HEK293 (cell line): ENCODE measurements around the gene NOC2L.

ENCODE experiments used
- CTCF ChIA-PET: fragments of 350-600 bp; formaldehyde crosslinking; extraction: SDS; loops from one replicate; lab custom pipeline; 2021; ENCODE audit warnings: antibody characterized with exemption; lab: Yijun Ruan, JAX
- POLR2A ChIA-PET: fragments of 300-600 bp; formaldehyde crosslinking; extraction: SDS; loops from one replicate; lab custom pipeline; 2020; ENCODE audit warnings: antibody characterized with exemption, inconsistent platforms; lab: Yijun Ruan, JAX
- H3K27ac ChIP-seq: fragments of 200-500 bp; sonication (Bioruptor generic); 2 replicates; pipeline ENCODE4 v1.5.1; 2014; ENCODE audit warnings: low read depth, low read length, control low read depth, inconsistent platforms; ENCODE audit errors: extremely low read depth
- H3K36me3 ChIP-seq, 2 experiments: fragments of 200-500 bp in 1 of 2; sonication (Bioruptor generic) in 1 of 2; 1 replicate in 1 of 2; 2 replicates in 1 of 2; pipeline ENCODE4 v1.5.1; 2014 to 2017; ENCODE audit warnings: inconsistent platforms in 2 of 2, low read length in 2 of 2; ENCODE audit not compliant: control insufficient read depth in 2 of 2, insufficient read depth in 1 of 2
- H3K4me1 ChIP-seq: fragments of 200-500 bp; sonication (Bioruptor generic); 2 replicates; pipeline ENCODE4 v1.5.1; 2014; ENCODE audit warnings: mild to moderate bottlenecking, low read length, inconsistent platforms; ENCODE audit not compliant: control insufficient read depth, insufficient read depth
- H3K4me3 ChIP-seq: 2 replicates; pipeline ENCODE4 v1.5.1; 2011; ENCODE audit warnings: low read depth, mild to moderate bottlenecking, control low read depth, low read length, moderate library complexity
- H3K9me3 ChIP-seq: fragments of 200-500 bp; sonication (Bioruptor generic); 2 replicates; pipeline ENCODE4 v1.5.1; 2014; ENCODE audit warnings: low read depth, low read length, inconsistent platforms; ENCODE audit not compliant: control insufficient read depth, insufficient read depth
- ELK4 ChIP-seq: IDR thresholded peaks from 2 replicates; pipeline ENCODE4 v1.6.1; 2011; ENCODE audit warnings: mild to moderate bottlenecking, low read depth, low read length, borderline replicate concordance
- FEZF1 ChIP-seq: fragments of 450-650 bp; formaldehyde crosslinking; IDR thresholded peaks from 2 replicates; pipeline ENCODE4 v1.5.1; 2016; ENCODE audit warnings: missing biosample characterization, missing genetic modification characterization
- GLIS2 ChIP-seq: fragments of 450-650 bp; formaldehyde crosslinking; IDR thresholded peaks from 2 replicates; pipeline ENCODE4 v1.5.1; 2016; ENCODE audit warnings: missing biosample characterization, missing genetic modification characterization
- HOXC10 ChIP-seq: sonication (generic); formaldehyde crosslinking; IDR thresholded peaks from 2 replicates; pipeline ENCODE4 v1.8.1; 2023; ENCODE audit warnings: mild to moderate bottlenecking, missing genetic modification reagents
- MEIS1 ChIP-seq: sonication (generic); formaldehyde crosslinking; IDR thresholded peaks from 2 replicates; pipeline ENCODE4 v1.8.1; 2022; ENCODE audit warnings: missing genetic modification reagents, mild to moderate bottlenecking, borderline replicate concordance
- OSR2 ChIP-seq: fragments of 450-650 bp; formaldehyde crosslinking; IDR thresholded peaks from 2 replicates; pipeline ENCODE4 v1.5.1; 2016; ENCODE audit warnings: missing biosample characterization, missing genetic modification characterization
- SP2 ChIP-seq: fragments of 450-650 bp; formaldehyde crosslinking; IDR thresholded peaks from 2 replicates; pipeline ENCODE4 v1.5.1; 2016; ENCODE audit warnings: missing biosample characterization, missing genetic modification characterization
- ZBTB20 ChIP-seq: fragments of 450-650 bp; formaldehyde crosslinking; IDR thresholded peaks from 2 replicates; pipeline ENCODE4 v1.5.1; 2016; ENCODE audit warnings: missing biosample characterization, missing genetic modification characterization
- ZIC2 ChIP-seq: fragments of 450-650 bp; formaldehyde crosslinking; IDR thresholded peaks from 2 replicates; pipeline ENCODE4 v1.5.1; 2016; ENCODE audit warnings: missing biosample characterization, missing genetic modification characterization
- ZNF211 ChIP-seq: fragments of 450-650 bp; formaldehyde crosslinking; IDR thresholded peaks from 2 replicates; pipeline ENCODE4 v1.5.1; 2016; ENCODE audit warnings: low read depth, missing biosample characterization, missing genetic modification characterization
- ZNF26 ChIP-seq: fragments of 450-650 bp; formaldehyde crosslinking; IDR thresholded peaks from 2 replicates; pipeline ENCODE4 v1.5.1; 2016; ENCODE audit warnings: missing biosample characterization, missing genetic modification characterization
- ZNF366 ChIP-seq: fragments of 450-650 bp; formaldehyde crosslinking; conservative IDR thresholded peaks from 2 replicates; pipeline ENCODE4 v1.5.1; 2016; ENCODE audit warnings: missing biosample characterization, missing genetic modification characterization
- ZNF416 ChIP-seq: fragments of 450-650 bp; formaldehyde crosslinking; IDR thresholded peaks from 2 replicates; pipeline ENCODE4 v1.5.1; 2016; ENCODE audit warnings: missing biosample characterization, missing genetic modification characterization
- ZNF776 ChIP-seq: fragments of 450-650 bp; formaldehyde crosslinking; IDR thresholded peaks from 2 replicates; pipeline ENCODE4 v1.5.0; 2017; ENCODE audit warnings: missing biosample characterization, missing genetic modification characterization, borderline replicate concordance
- ZNF791 ChIP-seq: fragments of 450-650 bp; formaldehyde crosslinking; IDR thresholded peaks from 2 replicates; pipeline ENCODE4 v1.5.1; 2016; ENCODE audit warnings: missing biosample characterization, missing genetic modification characterization
- ZSCAN30 ChIP-seq: fragments of 450-650 bp; IDR thresholded peaks from 2 replicates; pipeline ENCODE4 v1.5.1; 2018; ENCODE audit warnings: missing biosample characterization, mild to moderate bottlenecking, missing genetic modification characterization, moderate library complexity
- TF ChIP-seq, protein P1 (sequence below): fragments of 450-650 bp; formaldehyde crosslinking; IDR thresholded peaks from 2 replicates; pipeline ENCODE4 v1.5.1; 2017; ENCODE audit warnings: missing biosample characterization, missing genetic modification characterization
- TF ChIP-seq, protein P2 (sequence below): fragments of 450-650 bp; formaldehyde crosslinking; IDR thresholded peaks from 2 replicates; pipeline ENCODE4 v1.5.1; 2017; ENCODE audit warnings: missing biosample characterization, missing genetic modification characterization
- TF ChIP-seq, protein P3 (sequence below): fragments of 450-650 bp; formaldehyde crosslinking; IDR thresholded peaks from 2 replicates; pipeline ENCODE4 v1.5.1; 2016; ENCODE audit warnings: missing biosample characterization, missing genetic modification characterization
- TF ChIP-seq, protein P4 (sequence below): fragments of 450-650 bp; formaldehyde crosslinking; IDR thresholded peaks from 2 replicates; pipeline ENCODE4 v1.5.1; 2016; ENCODE audit warnings: missing biosample characterization, missing genetic modification characterization
- TF ChIP-seq, protein P5 (sequence below): fragments of 450-650 bp; formaldehyde crosslinking; IDR thresholded peaks from 2 replicates; pipeline ENCODE4 v1.5.1; 2016; ENCODE audit warnings: missing biosample characterization, missing genetic modification characterization

NOC2L gene

DNA sequence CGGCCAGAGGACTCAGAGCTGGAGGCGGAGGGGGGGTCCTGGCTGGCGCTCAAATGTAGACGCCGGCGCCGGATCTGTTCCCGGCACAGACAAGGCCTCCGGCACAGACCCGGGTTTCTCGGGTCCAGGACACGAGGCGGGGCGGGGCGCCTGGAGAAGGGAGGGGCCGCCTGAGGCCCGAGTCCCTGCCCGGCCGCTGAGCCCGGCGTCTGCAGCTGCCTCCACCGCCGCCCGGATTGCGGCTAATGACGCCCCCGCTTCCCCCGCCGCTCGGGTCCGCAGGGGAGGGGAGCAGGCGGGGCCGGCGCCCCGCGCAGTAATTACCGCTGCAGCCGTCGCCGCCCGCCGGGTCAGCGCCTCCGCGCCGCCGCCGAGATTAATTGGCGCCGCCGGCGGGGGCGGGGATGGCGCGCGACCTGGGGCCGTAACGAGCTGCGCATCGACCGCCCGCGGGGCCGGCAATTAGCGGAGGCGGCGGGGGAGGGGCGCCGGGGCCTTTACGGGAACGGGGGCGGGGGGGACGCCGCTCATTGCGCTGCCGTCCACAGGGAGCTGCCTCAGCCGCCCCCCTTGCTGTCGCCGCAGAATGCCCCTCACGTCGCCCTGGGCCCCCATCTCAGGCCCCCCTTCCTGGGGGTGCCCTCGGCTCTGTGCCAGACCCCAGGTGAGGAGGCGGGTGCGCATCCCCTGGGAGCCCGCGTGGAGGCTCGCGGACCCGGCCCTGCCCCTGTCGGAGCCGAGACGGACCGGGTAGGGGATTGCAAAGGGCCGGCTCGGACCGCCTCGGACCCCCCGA, 17.3 kb downstream of the NOC2L start (continued):
- TF ChIP-seq, protein P1, sequence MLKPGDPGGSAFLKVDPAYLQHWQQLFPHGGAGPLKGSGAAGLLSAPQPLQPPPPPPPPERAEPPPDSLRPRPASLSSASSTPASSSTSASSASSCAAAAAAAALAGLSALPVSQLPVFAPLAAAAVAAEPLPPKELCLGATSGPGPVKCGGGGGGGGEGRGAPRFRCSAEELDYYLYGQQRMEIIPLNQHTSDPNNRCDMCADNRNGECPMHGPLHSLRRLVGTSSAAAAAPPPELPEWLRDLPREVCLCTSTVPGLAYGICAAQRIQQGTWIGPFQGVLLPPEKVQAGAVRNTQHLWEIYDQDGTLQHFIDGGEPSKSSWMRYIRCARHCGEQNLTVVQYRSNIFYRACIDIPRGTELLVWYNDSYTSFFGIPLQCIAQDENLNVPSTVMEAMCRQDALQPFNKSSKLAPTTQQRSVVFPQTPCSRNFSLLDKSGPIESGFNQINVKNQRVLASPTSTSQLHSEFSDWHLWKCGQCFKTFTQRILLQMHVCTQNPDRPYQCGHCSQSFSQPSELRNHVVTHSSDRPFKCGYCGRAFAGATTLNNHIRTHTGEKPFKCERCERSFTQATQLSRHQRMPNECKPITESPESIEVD = peak; percentile 68
- TF ChIP-seq FEZF1 (tag by site-specific recombination) (peak; percentile 59), OSR2 (peak; percentile 93), ZNF211 (tag by site-specific recombination) (no peak), ELK4 (no peak; the same call in 1 of the 2 replicates), ZSCAN30 (tag by site-specific recombination) (peak; percentile 94), ZNF366 (tag by site-specific recombination) (no peak), SP2 (tag by site-specific recombination) (peak; percentile 43), MEIS1 (0 out of 2 replicates have a peak, but pooled peaks have one; percentile 33), ZNF776 (no peak), ZIC2 (tag by site-specific recombination) (peak; percentile 70), HOXC10 (CRISPR knock-in tag) (0 out of 2 replicates have a peak, but pooled peaks have one; percentile 27), ZNF26 (no peak)
- TF ChIP-seq, protein P2, sequence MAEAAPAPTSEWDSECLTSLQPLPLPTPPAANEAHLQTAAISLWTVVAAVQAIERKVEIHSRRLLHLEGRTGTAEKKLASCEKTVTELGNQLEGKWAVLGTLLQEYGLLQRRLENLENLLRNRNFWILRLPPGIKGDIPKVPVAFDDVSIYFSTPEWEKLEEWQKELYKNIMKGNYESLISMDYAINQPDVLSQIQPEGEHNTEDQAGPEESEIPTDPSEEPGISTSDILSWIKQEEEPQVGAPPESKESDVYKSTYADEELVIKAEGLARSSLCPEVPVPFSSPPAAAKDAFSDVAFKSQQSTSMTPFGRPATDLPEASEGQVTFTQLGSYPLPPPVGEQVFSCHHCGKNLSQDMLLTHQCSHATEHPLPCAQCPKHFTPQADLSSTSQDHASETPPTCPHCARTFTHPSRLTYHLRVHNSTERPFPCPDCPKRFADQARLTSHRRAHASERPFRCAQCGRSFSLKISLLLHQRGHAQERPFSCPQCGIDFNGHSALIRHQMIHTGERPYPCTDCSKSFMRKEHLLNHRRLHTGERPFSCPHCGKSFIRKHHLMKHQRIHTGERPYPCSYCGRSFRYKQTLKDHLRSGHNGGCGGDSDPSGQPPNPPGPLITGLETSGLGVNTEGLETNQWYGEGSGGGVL (tag by site-specific recombination) = peak; percentile 98

DNA sequence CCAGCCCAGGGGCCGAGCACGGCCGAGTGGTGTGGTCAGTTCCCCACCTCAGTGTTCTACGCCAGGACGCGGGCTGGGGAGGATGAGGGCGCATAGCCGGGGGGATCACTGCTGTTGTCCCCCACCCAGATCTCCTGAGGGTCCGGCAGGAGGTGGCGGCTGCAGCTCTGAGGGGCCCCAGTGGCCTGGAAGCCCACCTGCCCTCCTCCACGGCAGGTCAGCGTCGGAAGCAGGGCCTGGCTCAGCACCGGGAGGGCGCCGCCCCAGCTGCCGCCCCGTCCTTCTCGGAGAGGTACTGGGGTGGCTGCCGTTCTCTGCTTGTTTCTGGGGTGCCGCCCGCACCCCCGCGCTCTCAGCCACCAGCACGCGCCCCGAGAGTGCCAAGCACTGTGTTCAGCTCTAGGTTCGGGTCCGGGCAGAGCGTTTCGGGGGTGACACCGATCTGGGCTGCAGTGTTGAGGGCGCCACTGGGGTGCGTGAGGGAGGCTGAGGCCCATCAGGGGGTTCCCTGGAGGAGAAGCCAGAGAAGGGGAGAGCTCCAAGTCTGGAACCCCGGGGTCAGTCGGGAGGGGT, 18.0 kb downstream of the NOC2L start:
- H3K4me3 ChIP-seq = peak overlapping the region; percentile 30
- ChIA-PET CTCF (interaction anchor here (0.6 to 2.7 kb wide), 12 partner anchors 10 to 50 kb away, joined by 3 to 15 read pairs (median 4); no protein-coding TSS in a partner anchor), POLR2A (interaction anchor here (0.8 to 9.4 kb wide), 12 partner anchors 10 to 59 kb away, joined by 3 to 111 read pairs (median 13); partner anchors contain the start of genes HES4, NOC2L, PLEKHN1 and SAMD11)
- peak overlapping the region; percentile 98 for H3K27ac ChIP-seq
- no peaks in the 10 kb centered on the region for H3K9me3 ChIP-seq
- H3K4me1 ChIP-seq = peaks cover 50% of the 10 kb centered on the region
- H3K36me3 ChIP-seq = peaks cover 0 to 45% of the 10 kb centered on the region in 2 experiments; a peak in 1 of 3 replicates
- TF ChIP-seq, protein P3, sequence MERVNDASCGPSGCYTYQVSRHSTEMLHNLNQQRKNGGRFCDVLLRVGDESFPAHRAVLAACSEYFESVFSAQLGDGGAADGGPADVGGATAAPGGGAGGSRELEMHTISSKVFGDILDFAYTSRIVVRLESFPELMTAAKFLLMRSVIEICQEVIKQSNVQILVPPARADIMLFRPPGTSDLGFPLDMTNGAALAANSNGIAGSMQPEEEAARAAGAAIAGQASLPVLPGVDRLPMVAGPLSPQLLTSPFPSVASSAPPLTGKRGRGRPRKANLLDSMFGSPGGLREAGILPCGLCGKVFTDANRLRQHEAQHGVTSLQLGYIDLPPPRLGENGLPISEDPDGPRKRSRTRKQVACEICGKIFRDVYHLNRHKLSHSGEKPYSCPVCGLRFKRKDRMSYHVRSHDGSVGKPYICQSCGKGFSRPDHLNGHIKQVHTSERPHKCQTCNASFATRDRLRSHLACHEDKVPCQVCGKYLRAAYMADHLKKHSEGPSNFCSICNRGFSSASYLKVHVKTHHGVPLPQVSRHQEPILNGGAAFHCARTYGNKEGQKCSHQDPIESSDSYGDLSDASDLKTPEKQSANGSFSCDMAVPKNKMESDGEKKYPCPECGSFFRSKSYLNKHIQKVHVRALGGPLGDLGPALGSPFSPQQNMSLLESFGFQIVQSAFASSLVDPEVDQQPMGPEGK (tag by site-specific recombination) = peak; percentile 79
- TF ChIP-seq, protein P4, sequence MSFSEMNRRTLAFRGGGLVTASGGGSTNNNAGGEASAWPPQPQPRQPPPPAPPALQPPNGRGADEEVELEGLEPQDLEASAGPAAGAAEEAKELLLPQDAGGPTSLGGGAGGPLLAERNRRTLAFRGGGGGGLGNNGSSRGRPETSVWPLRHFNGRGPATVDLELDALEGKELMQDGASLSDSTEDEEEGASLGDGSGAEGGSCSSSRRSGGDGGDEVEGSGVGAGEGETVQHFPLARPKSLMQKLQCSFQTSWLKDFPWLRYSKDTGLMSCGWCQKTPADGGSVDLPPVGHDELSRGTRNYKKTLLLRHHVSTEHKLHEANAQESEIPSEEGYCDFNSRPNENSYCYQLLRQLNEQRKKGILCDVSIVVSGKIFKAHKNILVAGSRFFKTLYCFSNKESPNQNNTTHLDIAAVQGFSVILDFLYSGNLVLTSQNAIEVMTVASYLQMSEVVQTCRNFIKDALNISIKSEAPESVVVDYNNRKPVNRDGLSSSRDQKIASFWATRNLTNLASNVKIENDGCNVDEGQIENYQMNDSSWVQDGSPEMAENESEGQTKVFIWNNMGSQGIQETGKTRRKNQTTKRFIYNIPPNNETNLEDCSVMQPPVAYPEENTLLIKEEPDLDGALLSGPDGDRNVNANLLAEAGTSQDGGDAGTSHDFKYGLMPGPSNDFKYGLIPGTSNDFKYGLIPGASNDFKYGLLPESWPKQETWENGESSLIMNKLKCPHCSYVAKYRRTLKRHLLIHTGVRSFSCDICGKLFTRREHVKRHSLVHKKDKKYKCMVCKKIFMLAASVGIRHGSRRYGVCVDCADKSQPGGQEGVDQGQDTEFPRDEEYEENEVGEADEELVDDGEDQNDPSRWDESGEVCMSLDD = peak; percentile 97
- TF ChIP-seq, protein P5, sequence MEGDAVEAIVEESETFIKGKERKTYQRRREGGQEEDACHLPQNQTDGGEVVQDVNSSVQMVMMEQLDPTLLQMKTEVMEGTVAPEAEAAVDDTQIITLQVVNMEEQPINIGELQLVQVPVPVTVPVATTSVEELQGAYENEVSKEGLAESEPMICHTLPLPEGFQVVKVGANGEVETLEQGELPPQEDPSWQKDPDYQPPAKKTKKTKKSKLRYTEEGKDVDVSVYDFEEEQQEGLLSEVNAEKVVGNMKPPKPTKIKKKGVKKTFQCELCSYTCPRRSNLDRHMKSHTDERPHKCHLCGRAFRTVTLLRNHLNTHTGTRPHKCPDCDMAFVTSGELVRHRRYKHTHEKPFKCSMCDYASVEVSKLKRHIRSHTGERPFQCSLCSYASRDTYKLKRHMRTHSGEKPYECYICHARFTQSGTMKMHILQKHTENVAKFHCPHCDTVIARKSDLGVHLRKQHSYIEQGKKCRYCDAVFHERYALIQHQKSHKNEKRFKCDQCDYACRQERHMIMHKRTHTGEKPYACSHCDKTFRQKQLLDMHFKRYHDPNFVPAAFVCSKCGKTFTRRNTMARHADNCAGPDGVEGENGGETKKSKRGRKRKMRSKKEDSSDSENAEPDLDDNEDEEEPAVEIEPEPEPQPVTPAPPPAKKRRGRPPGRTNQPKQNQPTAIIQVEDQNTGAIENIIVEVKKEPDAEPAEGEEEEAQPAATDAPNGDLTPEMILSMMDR (tag by site-specific recombination) = peak; percentile 64
- TF ChIP-seq ZBTB20 (0 out of 2 replicates have a peak, but pooled peaks have one; percentile 50), ZNF791 (tag by site-specific recombination) (no peak), GLIS2 (tag by site-specific recombination) (peak; percentile 86), ZNF416 (tag by site-specific recombination) (no peak)
